K562 (cell line): Measurements from ENCODE around the gene MAGI1. TPM values are rescaled to one million over a fixed set of nuclear protein-coding genes. Genes with fewer than 3 reads are reported as not detected.

Experiments
- ATAC-seq: fragments of 200-7000 bp; cut with Tn5 transposase; 3 replicates; pipeline ENCODE4 v1.9.1; 2020; ENCODE audit warnings: moderate library complexity
- BruUV-seq: library from RNA; stranded (reverse); fragments of 400-500 nt; replicated peaks from 2 replicates; lab custom pipeline; 2021; lab: Mats Ljungman, UMichigan
- CTCF ChIA-PET: fragments of 300-600 bp; formaldehyde crosslinking; extraction: SDS; loops from one replicate; lab custom pipeline; 2021; ENCODE audit warnings: low intra/inter-chr PET ratio; lab: Yijun Ruan, JAX
- POLR2A ChIA-PET: fragments of 300-600, 350-650 bp; sonication (Branson Sonifier 250); formaldehyde crosslinking; extraction: SDS; loops from one replicate; lab custom pipeline; 2021; ENCODE audit warnings: antibody characterized with exemption, inconsistent platforms; lab: Yijun Ruan, JAX
- DNase-seq, 4 experiments: peaks; one replicate each; pipeline versions ENCODE4 v3.0.0 to v3.0.0-alpha.2; 2011 to 2018; ENCODE audit warnings: low spot score in 3 of 4, mixed read lengths in 3 of 4; ENCODE audit errors: extremely low read depth in 1 of 4
- FAIRE-seq: peaks from 2 replicates; lab custom pipeline; 2011; peaks lifted over from hg19 to GRCh38; lab: Jason Lieb, UNC
- H2AFZ ChIP-seq: 2 replicates; pipeline ENCODE4 v1.6.0; 2011; ENCODE audit warnings: low read depth, low read length, control low read depth, inconsistent platforms
- H3K27ac ChIP-seq: fragments of 200-600 bp; 3 replicates; pipeline ENCODE4 v1.8.0; 2011; ENCODE audit warnings: low read depth, mild to moderate bottlenecking, control low read depth, inconsistent platforms, low read length, moderate library complexity, mixed read lengths; ENCODE audit errors: extremely low read depth
- H3K27me3 ChIP-seq, 2 experiments: fragments of 300-600 bp in 1 of 2; 2 replicates in 1 of 2; 3 replicates in 1 of 2; pipeline versions ENCODE4 v1.6.0 to v1.8.0; 2011; ENCODE audit warnings: inconsistent platforms in 2 of 2, low read length in 2 of 2, mild to moderate bottlenecking in 1 of 2, mixed read lengths in 1 of 2, moderate library complexity in 1 of 2; ENCODE audit not compliant: control insufficient read depth in 2 of 2, insufficient read depth in 2 of 2
- H3K36me3 ChIP-seq: fragments of 300-600 bp; 3 replicates; pipeline ENCODE4 v1.8.0; 2011; ENCODE audit warnings: mild to moderate bottlenecking, low read length, inconsistent platforms; ENCODE audit not compliant: control insufficient read depth, insufficient read depth
- H3K4me1 ChIP-seq, 2 experiments: fragments of 200-600 bp in 1 of 2; replicated peaks in 1 of 2; 2 replicates in 1 of 2; 3 replicates in 1 of 2; pipeline versions ENCODE4 v1.5.1 to v1.8.0; 2011; ENCODE audit warnings: inconsistent platforms in 2 of 2, low read length in 2 of 2, mild to moderate bottlenecking in 1 of 2, mixed read lengths in 1 of 2, moderate library complexity in 1 of 2; ENCODE audit not compliant: control insufficient read depth in 2 of 2, insufficient read depth in 2 of 2
- H3K4me2 ChIP-seq: 2 replicates; pipeline ENCODE4 v1.6.1; 2011; ENCODE audit warnings: low read length, control low read depth, inconsistent platforms, mixed read lengths; ENCODE audit not compliant: insufficient read depth
- H3K4me3 ChIP-seq: fragments of 200-600 bp; sonication (generic), shearing (Covaris generic); 2 replicates; pipeline ENCODE4 v1.5.1; 2016; ENCODE audit warnings: control low read depth, inconsistent platforms
- H3K79me2 ChIP-seq: fragments of 200-600 bp; 3 replicates; pipeline ENCODE4 v1.8.0; 2011; ENCODE audit warnings: low read length, inconsistent platforms; ENCODE audit not compliant: control insufficient read depth, insufficient read depth
- H3K9ac ChIP-seq, 2 experiments: 2 replicates each; pipeline versions ENCODE4 v1.6.0 to v1.6.1; 2011; ENCODE audit warnings: low read depth in 2 of 2, low read length in 2 of 2, control low read depth in 1 of 2, inconsistent platforms in 1 of 2, mild to moderate bottlenecking in 1 of 2, mixed read lengths in 1 of 2; ENCODE audit not compliant: insufficient read depth in 1 of 2
- H3K9me1 ChIP-seq: one replicate; pipeline ENCODE4 v1.6.0; 2011; ENCODE audit warnings: inconsistent platforms, mild to moderate bottlenecking, low read length, moderate library complexity; ENCODE audit not compliant: control insufficient read depth, insufficient read depth
- H3K9me3 ChIP-seq: replicated peaks from 2 replicates; pipeline ENCODE4 v1.5.1; 2011; ENCODE audit warnings: low read depth, low read length, inconsistent platforms; ENCODE audit not compliant: control insufficient read depth, insufficient read depth
- H4K20me1 ChIP-seq: replicated peaks from 2 replicates; pipeline ENCODE4 v1.6.1; 2011; ENCODE audit warnings: low read length, inconsistent platforms, mixed read lengths; ENCODE audit not compliant: control insufficient read depth, insufficient read depth
- BRCA1 ChIP-seq, 2 experiments: fragments of 450-650 bp in 1 of 2; sonication (generic) in 1 of 2; formaldehyde crosslinking in 1 of 2; IDR thresholded peaks; 2 replicates each; pipeline versions ENCODE4 v1.5.0 to v1.6.1; 2017 to 2020; ENCODE audit warnings: mild to moderate bottlenecking in 1 of 2, missing genetic modification reagents in 1 of 2
- CEBPB ChIP-seq: fragments of 450-650 bp; IDR thresholded peaks from 2 replicates; pipeline ENCODE4 v1.6.1; 2016; ENCODE audit warnings: missing genetic modification characterization, missing compliant biosample characterization
- CREM ChIP-seq: IDR thresholded peaks from 2 replicates; pipeline ENCODE4 v1.6.1; 2014; ENCODE audit warnings: antibody characterized with exemption, low read depth
- FOXP1 ChIP-seq: sonication (generic); formaldehyde crosslinking; IDR thresholded peaks from 2 replicates; pipeline ENCODE4 v1.8.0; 2022; ENCODE audit warnings: mild to moderate bottlenecking, missing genetic modification reagents
- HMGN3 ChIP-seq: IDR thresholded peaks from 2 replicates; pipeline ENCODE4 v1.6.1; 2011; ENCODE audit warnings: borderline replicate concordance, low read depth, mild to moderate bottlenecking, mixed read lengths, low read length; ENCODE audit not compliant: insufficient read length; ENCODE audit errors: extremely low read depth
- MCM3 ChIP-seq: fragments of 450-650 bp; IDR thresholded peaks from 2 replicates; pipeline ENCODE4 v1.6.1; 2016
- MCM7 ChIP-seq, 2 experiments: fragments of 450-650 bp; IDR thresholded peaks; 2 replicates each; pipeline ENCODE4 v1.6.1; 2016 to 2018
- POLR2A ChIP-seq: fragments of 450-650 bp; conservative IDR thresholded peaks from 2 replicates; pipeline ENCODE4 v1.6.1; 2016
- POLR2B ChIP-seq: fragments of 450-650 bp; IDR thresholded peaks from 2 replicates; pipeline ENCODE4 v1.6.1; 2018; ENCODE audit warnings: low read depth; ENCODE audit not compliant: partially characterized antibody
- SMARCA5 ChIP-seq: fragments of 450-650 bp; IDR thresholded peaks from 2 replicates; pipeline ENCODE4 v1.6.1; 2016
- SRSF1 ChIP-seq: fragments of 200-400 bp; formaldehyde crosslinking; IDR thresholded peaks from 2 replicates; pipeline ENCODE4 v1.6.1; 2017; ENCODE audit warnings: mild to moderate bottlenecking, low read depth, low read length, moderate library complexity
- ZC3H11A ChIP-seq: IDR thresholded peaks from 2 replicates; pipeline ENCODE4 v1.6.1; 2012; ENCODE audit warnings: low read depth, low read length, improper control_type of control experiment
- ZNF354B ChIP-seq: fragments of 250-450 bp; sonication (Bioruptor Pico); IDR thresholded peaks from 2 replicates; pipeline ENCODE4 v1.4.0; 2020
- ZNF699 ChIP-seq: fragments of 250-450 bp; sonication (Bioruptor Pico); IDR thresholded peaks from 2 replicates; pipeline ENCODE4 v1.8.0; 2021; ENCODE audit warnings: mild to moderate bottlenecking, moderate library complexity; ENCODE audit not compliant: insufficient replicate concordance
- ZNF76 ChIP-seq: fragments of 250-450 bp; sonication (Bioruptor Pico); IDR thresholded peaks from 2 replicates; pipeline ENCODE4 v1.4.0; 2020; ENCODE audit warnings: mild to moderate bottlenecking, moderate library complexity, borderline replicate concordance
- WGBS: fragments of 100-300 bp; shearing (Covaris generic); methylation state at CpG from one replicate; pipeline ENCODE4 v1.1.6; 2016; ENCODE audit warnings: low coverage, mixed read lengths; ENCODE audit not compliant: insufficient coverage; ENCODE audit errors: missing lambda C conversion rate; 5-methylcytosine and 5-hydroxymethylcytosine counted together
- in situ Hi-C: fragments of 300-500 bp; cut with MboI; formaldehyde crosslinking; loops from 4 replicates; pipeline ENCODE4 v1.15.0; 2018; ENCODE audit warnings: inconsistent platforms, mixed read lengths
- intact Hi-C: fragments of 100-400 bp; cut with micrococcal nuclease; formaldehyde crosslinking; loops from 2 replicates; pipeline ENCODE4 v1.14.2; 2022
- polyA plus RNA-seq, 8 experiments: library from polyadenylated mRNA; depleted of rRNA in 4 of 8; stranded (reverse) in 5 of 8; unstranded in 3 of 8; fragments of >200 nt; fragmentation: Nextera tagmentation in 2 of 8; fragmentation: Illumina TruSeq in 1 of 8; extraction: Ambion mirVana in 2 of 8; extraction: Trizol in 1 of 8; gene quantifications; 2 replicates each; pipeline versions ENCODE4 v1.2.1 to v1.2.3, GENCODE V29; 2011 to 2014; ENCODE audit warnings: inconsistent platforms in 1 of 8, missing spikeins in 1 of 8
- total RNA-seq, 7 experiments: library from RNA; depleted of rRNA in 6 of 7; stranded (reverse); fragments of >200 nt in 6 of 7; fragmentation: Illumina TruSeq in 2 of 7; extraction: Trizol in 2 of 7; gene quantifications; 2 replicates each; pipeline versions ENCODE4 v1.2.1 to v1.2.3, GENCODE V29; 2011 to 2021; ENCODE audit warnings: low replicate concordance in 1 of 7
- TF ChIP-seq, protein P1 (sequence below): sonication (generic); formaldehyde crosslinking; IDR thresholded peaks from 2 replicates; pipeline ENCODE4 v1.8.1; 2022; ENCODE audit warnings: missing genetic modification reagents

Gene MAGI1
- total and polyA plus RNA-seq, 9 of the 15 experiments (the other 6 are each of a cell fraction or from before 2014, with no cell fraction given): 7.8 to 59.4 (median 43.2) TPM

DNA sequence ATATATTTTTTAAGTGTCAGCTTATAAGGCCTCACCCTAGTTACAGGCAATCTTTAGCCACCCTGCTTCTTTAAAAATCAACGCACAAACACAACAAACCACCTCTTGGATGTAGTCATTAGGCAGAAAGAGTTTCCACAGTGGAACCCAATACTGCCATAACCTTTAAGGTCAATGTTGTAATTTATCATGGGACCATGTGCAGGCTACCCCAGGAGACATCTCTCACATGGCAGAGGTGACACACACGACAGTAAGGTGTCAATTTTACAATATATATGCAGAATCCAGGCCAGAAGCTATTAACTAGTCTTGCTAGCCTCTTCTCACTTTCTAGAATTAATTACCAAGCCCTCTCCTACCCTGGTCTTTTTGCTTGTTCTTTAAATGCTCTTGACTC is 336.5 kb downstream of the MAGI1 start:
- Histone ChIP-seq H3K9me3 (no peaks in the 10 kb centered on the region), H3K36me3 (no peaks in the 10 kb centered on the region), H3K9me1 (no peaks in the 10 kb centered on the region), H4K20me1 (no peaks in the 10 kb centered on the region), H3K27me3 (peaks cover 0 to 4% of the 10 kb centered on the region in 2 experiments; a peak in 1 of 5 replicates), H3K4me2 (no peak overlapping the region), H3K9ac (no peak overlapping the region), H3K4me1 (no peaks in the 10 kb centered on the region), H3K27ac (no peak overlapping the region), H2AFZ (no peak overlapping the region), H3K79me2 (no peaks in the 10 kb centered on the region), H3K4me3 (no peak overlapping the region)
- WGBS: 20% methylated on average over 2 of the region's 2 CpGs
- no peak for FAIRE-seq
- TF ChIP-seq, protein P1, sequence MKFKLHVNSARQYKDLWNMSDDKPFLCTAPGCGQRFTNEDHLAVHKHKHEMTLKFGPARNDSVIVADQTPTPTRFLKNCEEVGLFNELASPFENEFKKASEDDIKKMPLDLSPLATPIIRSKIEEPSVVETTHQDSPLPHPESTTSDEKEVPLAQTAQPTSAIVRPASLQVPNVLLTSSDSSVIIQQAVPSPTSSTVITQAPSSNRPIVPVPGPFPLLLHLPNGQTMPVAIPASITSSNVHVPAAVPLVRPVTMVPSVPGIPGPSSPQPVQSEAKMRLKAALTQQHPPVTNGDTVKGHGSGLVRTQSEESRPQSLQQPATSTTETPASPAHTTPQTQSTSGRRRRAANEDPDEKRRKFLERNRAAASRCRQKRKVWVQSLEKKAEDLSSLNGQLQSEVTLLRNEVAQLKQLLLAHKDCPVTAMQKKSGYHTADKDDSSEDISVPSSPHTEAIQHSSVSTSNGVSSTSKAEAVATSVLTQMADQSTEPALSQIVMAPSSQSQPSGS (CRISPR knock-in tag): no peak
- no peak for TF ChIP-seq ZNF699 (CRISPR knock-in tag)
- TF ChIP-seq ZNF76: no peak
- TF ChIP-seq CEBPB (tag): no peak
- TF ChIP-seq MCM3: no peak
- no peak for TF ChIP-seq SRSF1
- TF ChIP-seq SMARCA5: no peak
- TF ChIP-seq CREM: no peak
- no peak for TF ChIP-seq ZNF354B (CRISPR knock-in tag)
- no peak for TF ChIP-seq MCM7 (IDR thresholded peaks at IDR 0.05)
- no peak for TF ChIP-seq ZC3H11A
- no peak for TF ChIP-seq HMGN3
- TF ChIP-seq POLR2A: no peak
- TF ChIP-seq FOXP1 (CRISPR knock-in tag): no peak
- no peak for TF ChIP-seq BRCA1 (IDR thresholded peaks at IDR 0.05)
- no peak for TF ChIP-seq BRCA1 (CRISPR knock-in tag; IDR thresholded peaks at IDR 0.05)
- TF ChIP-seq POLR2B: no peak
- intact Hi-C loops (no loop called here), in situ Hi-C loops (no loop called here)
- ATAC-seq: no peak
- no TSS peak for BruUV-seq
- CTCF ChIA-PET: no interaction called here
- POLR2A ChIA-PET: no interaction called here
- DNase-seq: no peak
